Measurements from ENCODE around the gene KISS1R. TPM values are rescaled to one million over a fixed set of nuclear protein-coding genes. Genes with fewer than 3 reads are reported as not detected.
A peak's percentile ranks its signal among the peaks of the same experiment; 100 is the strongest.

KISS1R gene
- total RNA-seq, 2 donors from 2014 or later = 3.3 TPM; not detected in 1

DNA sequence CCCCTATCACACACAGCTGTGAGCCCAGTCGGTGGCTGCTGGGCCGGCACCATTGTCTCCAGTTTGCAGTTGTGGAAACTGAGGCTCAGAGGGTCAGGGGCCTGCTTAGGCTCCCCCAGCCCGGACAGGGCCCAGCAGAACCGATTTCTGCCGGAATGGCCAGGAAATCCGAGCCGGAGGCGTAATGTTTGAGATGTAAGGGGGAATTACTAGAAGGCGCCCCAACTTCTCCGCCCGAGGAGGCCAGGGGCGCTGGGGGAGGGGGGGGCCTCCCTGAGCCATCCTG lies 962 bp downstream of the KISS1R start:
- Histone ChIP-seq H3K4me1 (peaks cover 43% of the 10 kb centered on the region), H3K27me3 (peaks cover 0 to 22% of the 10 kb centered on the region in 2 donors)

DNA sequence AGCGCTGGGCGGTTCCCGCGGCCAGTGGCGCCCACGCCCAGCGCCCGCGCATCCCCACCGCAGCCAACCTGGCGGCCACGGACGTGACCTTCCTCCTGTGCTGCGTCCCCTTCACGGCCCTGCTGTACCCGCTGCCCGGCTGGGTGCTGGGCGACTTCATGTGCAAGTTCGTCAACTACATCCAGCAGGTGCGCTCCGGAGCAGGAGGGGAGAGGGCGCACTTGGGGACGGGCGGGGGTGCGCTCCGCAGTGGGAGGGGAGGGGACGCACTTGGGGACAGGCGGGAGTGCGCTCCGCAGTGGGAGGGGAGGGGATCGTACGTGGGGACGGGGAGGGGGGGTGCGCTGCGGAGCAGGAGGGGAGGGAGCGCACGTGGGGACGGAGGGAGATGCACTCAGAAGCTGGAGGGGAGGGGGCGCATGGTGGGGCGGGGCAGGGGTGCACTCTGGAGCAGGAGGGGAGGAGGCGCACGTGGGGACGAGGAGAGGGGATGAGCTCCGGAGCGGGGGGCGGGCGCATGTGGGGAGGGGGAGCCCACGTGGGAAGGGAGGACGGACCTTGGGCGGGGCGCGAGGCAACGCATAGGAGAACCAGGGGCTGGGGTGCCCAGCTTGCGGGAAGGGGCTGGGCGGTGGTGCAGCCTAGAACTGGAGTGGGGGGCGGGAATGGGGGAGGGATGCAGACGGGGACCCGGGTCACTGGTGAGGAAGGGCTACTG lies 1.5 kb downstream of the KISS1R start:
- ATAC-seq (no peak), DNase-seq (no peak)
- intact Hi-C loops (cut with DNase I) = loop anchor here (5.0 kb wide), 2 partner anchors 56 to 146 kb away; no protein-coding TSS in a partner anchor
- H3K36me3 ChIP-seq (replicated peaks in 1 of 2; ENCODE audit: insufficient read depth in 1 of 2, low read depth in 2 of 2) = no peaks in the 10 kb centered on the region
- H3K27ac ChIP-seq = no peak overlapping the region
- H3K9me3 ChIP-seq = no peaks in the 10 kb centered on the region
- H3K4me1 ChIP-seq = peaks cover 41% of the 10 kb centered on the region
- no peak overlapping the region for H3K4me3 ChIP-seq
- TF ChIP-seq POLR2A (IDR thresholded peaks at IDR 0.05) = no peak
- TF ChIP-seq, protein P1, sequence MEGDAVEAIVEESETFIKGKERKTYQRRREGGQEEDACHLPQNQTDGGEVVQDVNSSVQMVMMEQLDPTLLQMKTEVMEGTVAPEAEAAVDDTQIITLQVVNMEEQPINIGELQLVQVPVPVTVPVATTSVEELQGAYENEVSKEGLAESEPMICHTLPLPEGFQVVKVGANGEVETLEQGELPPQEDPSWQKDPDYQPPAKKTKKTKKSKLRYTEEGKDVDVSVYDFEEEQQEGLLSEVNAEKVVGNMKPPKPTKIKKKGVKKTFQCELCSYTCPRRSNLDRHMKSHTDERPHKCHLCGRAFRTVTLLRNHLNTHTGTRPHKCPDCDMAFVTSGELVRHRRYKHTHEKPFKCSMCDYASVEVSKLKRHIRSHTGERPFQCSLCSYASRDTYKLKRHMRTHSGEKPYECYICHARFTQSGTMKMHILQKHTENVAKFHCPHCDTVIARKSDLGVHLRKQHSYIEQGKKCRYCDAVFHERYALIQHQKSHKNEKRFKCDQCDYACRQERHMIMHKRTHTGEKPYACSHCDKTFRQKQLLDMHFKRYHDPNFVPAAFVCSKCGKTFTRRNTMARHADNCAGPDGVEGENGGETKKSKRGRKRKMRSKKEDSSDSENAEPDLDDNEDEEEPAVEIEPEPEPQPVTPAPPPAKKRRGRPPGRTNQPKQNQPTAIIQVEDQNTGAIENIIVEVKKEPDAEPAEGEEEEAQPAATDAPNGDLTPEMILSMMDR (IDR thresholded peaks at IDR 0.05) = no peak
- H3K27me3 ChIP-seq = peaks cover 0 to 22% of the 10 kb centered on the region in 2 donors
- WGBS, 2 donors = 3 to 7% methylated on average over 19 to 37 of the region's 58 CpGs

More for the DNA sequence above, 962 bp downstream of the KISS1R start:
- TF ChIP-seq POLR2A (IDR thresholded peaks at IDR 0.05) = no peak
- TF ChIP-seq, protein P1 (IDR thresholded peaks at IDR 0.05) = no peak
- ATAC-seq (no peak), DNase-seq (no peak)
- H3K36me3 ChIP-seq (replicated peaks in 1 of 2; ENCODE audit: insufficient read depth in 1 of 2, low read depth in 2 of 2) = no peaks in the 10 kb centered on the region
- intact Hi-C loops (cut with DNase I) = loop anchor here (5.0 kb wide), 2 partner anchors 56 to 146 kb away; no protein-coding TSS in a partner anchor
- no peak overlapping the region for H3K27ac ChIP-seq
- 5% methylated on average over 10 of the region's 12 CpGs; no CpG with 5 or more reads in 1 of the 2 donors for WGBS, 2 donors
- H3K4me3 ChIP-seq = no peak overlapping the region
- H3K9me3 ChIP-seq = no peaks in the 10 kb centered on the region

DNA sequence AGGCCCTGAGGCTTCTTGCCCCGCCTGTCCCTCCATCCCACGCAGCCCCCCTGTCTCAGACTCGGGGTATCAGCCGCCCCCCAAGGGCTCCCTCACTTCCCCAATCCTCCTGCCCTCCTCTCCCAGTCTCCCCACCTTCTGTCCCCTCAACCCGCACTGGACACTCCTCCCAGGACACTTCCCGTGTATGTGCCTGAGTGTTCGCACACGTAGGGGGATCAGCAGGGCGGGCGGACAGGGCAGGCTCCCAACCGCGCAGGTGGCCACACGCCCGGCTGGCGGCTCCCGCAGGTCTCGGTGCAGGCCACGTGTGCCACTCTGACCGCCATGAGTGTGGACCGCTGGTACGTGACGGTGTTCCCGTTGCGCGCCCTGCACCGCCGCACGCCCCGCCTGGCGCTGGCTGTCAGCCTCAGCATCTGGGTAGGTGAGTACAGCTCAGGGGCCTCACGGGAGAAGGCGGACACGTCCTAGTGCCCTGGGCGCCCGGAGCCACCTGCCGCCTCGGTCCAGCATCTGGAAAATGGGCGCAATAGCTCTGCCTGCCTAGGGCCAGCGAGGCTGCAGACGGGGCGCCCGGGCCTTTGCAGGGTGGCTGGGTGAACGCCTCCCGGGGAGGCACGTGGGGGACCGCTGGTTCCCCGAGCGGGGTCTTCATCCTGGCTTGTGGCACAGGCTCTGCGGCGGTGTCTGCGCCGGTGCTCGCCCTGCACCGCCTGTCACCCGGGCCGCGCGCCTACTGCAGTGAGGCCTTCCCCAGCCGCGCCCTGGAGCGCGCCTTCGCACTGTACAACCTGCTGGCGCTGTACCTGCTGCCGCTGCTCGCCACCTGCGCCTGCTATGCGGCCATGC lies 2.3 kb downstream of the KISS1R start:
- DNase-seq = no peak
- no peak overlapping the region for H3K27ac ChIP-seq
- 4 to 13% methylated on average over 4 to 43 of the region's 68 CpGs for WGBS, 2 donors
- ATAC-seq = no peak
- H3K9me3 ChIP-seq = no peaks in the 10 kb centered on the region
- TF ChIP-seq, protein P1 (IDR thresholded peaks at IDR 0.05) = no peak
- no peak for TF ChIP-seq POLR2A (IDR thresholded peaks at IDR 0.05)
- H3K4me3 ChIP-seq = no peak overlapping the region
- no peaks in the 10 kb centered on the region for H3K36me3 ChIP-seq (replicated peaks in 1 of 2; ENCODE audit: insufficient read depth in 1 of 2, low read depth in 2 of 2)
- peaks cover 0 to 22% of the 10 kb centered on the region in 2 donors for H3K27me3 ChIP-seq
- peaks cover 42% of the 10 kb centered on the region for H3K4me1 ChIP-seq
- intact Hi-C loops (cut with DNase I) = loop anchor here (5.0 kb wide), 2 partner anchors 57 to 147 kb away; no protein-coding TSS in a partner anchor

DNA sequence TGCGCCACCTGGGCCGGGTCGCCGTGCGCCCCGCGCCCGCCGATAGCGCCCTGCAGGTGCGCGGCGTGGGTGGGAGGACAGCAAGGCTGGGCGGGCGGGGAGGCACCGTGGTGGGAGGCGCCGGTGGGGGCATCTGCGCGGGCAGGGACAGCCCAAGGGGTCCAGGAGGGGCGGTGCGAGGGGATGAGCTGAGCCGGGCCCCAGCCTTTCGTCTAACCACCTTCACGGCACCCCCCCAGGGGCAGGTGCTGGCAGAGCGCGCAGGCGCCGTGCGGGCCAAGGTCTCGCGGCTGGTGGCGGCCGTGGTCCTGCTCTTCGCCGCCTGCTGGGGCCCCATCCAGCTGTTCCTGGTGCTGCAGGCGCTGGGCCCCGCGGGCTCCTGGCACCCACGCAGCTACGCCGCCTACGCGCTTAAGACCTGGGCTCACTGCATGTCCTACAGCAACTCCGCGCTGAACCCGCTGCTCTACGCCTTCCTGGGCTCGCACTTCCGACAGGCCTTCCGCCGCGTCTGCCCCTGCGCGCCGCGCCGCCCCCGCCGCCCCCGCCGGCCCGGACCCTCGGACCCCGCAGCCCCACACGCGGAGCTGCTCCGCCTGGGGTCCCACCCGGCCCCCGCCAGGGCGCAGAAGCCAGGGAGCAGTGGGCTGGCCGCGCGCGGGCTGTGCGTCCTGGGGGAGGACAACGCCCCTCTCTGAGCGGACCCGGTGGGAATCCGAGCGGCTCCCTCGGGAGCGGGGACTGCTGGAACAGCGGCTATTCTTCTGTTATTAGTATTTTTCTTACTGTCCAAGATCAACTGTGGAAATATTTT lies 3.1 kb downstream of the KISS1R start:
- H3K9me3 ChIP-seq = no peaks in the 10 kb centered on the region
- WGBS, 2 donors = 5 to 6% methylated on average over 3 to 50 of the region's 84 CpGs
- intact Hi-C loops (cut with DNase I) = no loop called here
- no peak overlapping the region for H3K4me3 ChIP-seq
- TF ChIP-seq POLR2A (IDR thresholded peaks at IDR 0.05) = no peak
- TF ChIP-seq, protein P1 (IDR thresholded peaks at IDR 0.05) = peak in 2 of 7 experiments; percentile 6
- peak; percentile 5 for ATAC-seq
- peak in 2 of 4 donors; percentile 55 to 68 for DNase-seq
- peaks cover 0 to 22% of the 10 kb centered on the region in 2 donors for H3K27me3 ChIP-seq
- H3K27ac ChIP-seq = no peak overlapping the region
- H3K4me1 ChIP-seq = peaks cover 50% of the 10 kb centered on the region
- no peaks in the 10 kb centered on the region for H3K36me3 ChIP-seq (replicated peaks in 1 of 2; ENCODE audit: insufficient read depth in 1 of 2, low read depth in 2 of 2)
